ENCODE data around the gene HMCN2. TPM values are rescaled to one million over a fixed set of nuclear protein-coding genes. Genes with fewer than 3 reads are reported as not detected.
A peak's percentile ranks its signal among the peaks of the same experiment; 100 is the strongest.

HMCN2 gene
- total RNA-seq, 1 donor from 2014 or later = not detected

GRCh38 chr9:130453487-130453886, 187.9 kb downstream of the HMCN2 start:
- H3K27ac Mint-ChIP-seq = no peak overlapping the region
- H3K4me1 Mint-ChIP-seq = no peaks in the 10 kb centered on the region
- no peaks in the 10 kb centered on the region for H3K9me3 Mint-ChIP-seq
- H3K27me3 Mint-ChIP-seq = no peaks in the 10 kb centered on the region
- intact Hi-C loops (cut with micrococcal nuclease) = no loop called here
- DNase-seq = no peak
- H3K4me3 Mint-ChIP-seq = no peak overlapping the region
- no peaks in the 10 kb centered on the region for H3K36me3 Mint-ChIP-seq (ENCODE audit: low read depth)

- intact Hi-C loops (cut with micrococcal nuclease) = no loop called here
- Mint-ChIP-seq H3K4me3 (no peak overlapping the region), H3K36me3 (ENCODE audit: low read depth) (no peaks in the 10 kb centered on the region), H3K9me3 (no peaks in the 10 kb centered on the region), H3K4me1 (no peaks in the 10 kb centered on the region), H3K27ac (no peak overlapping the region), H3K27me3 (no peaks in the 10 kb centered on the region)
- no peak for DNase-seq
These were observed 188.7 kb downstream of the HMCN2 start for GRCh38 chr9:130454096-130454811.

GRCh38 chr9:130454812-130455325, 189.3 kb downstream of the HMCN2 start:
- Mint-ChIP-seq H3K36me3 (ENCODE audit: low read depth) (no peaks in the 10 kb centered on the region), H3K27ac (no peak overlapping the region), H3K27me3 (no peaks in the 10 kb centered on the region), H3K4me1 (no peaks in the 10 kb centered on the region), H3K9me3 (no peaks in the 10 kb centered on the region), H3K4me3 (no peak overlapping the region)
- DNase-seq = no peak
- intact Hi-C loops (cut with micrococcal nuclease) = no loop called here

- no peak for DNase-seq
- H3K27ac Mint-ChIP-seq = no peak overlapping the region
- H3K9me3 Mint-ChIP-seq = no peaks in the 10 kb centered on the region
- intact Hi-C loops (cut with micrococcal nuclease) = no loop called here
- H3K27me3 Mint-ChIP-seq = peaks cover 6% of the 10 kb centered on the region
- H3K4me1 Mint-ChIP-seq = no peaks in the 10 kb centered on the region
- H3K36me3 Mint-ChIP-seq (ENCODE audit: low read depth) = no peaks in the 10 kb centered on the region
- no peak overlapping the region for H3K4me3 Mint-ChIP-seq
These were observed 192.7 kb downstream of the HMCN2 start for GRCh38 chr9:130458027-130458803.

GRCh38 chr9:130458804-130459067, 193.2 kb downstream of the HMCN2 start:
- no peaks in the 10 kb centered on the region for H3K4me1 Mint-ChIP-seq
- no peak overlapping the region for H3K4me3 Mint-ChIP-seq

GRCh38 chr9:130459151-130459550, 193.6 kb downstream of the HMCN2 start:
- Mint-ChIP-seq H3K4me1 (no peaks in the 10 kb centered on the region), H3K9me3 (no peaks in the 10 kb centered on the region), H3K27ac (no peak overlapping the region), H3K27me3 (peaks cover 6% of the 10 kb centered on the region), H3K4me3 (no peak overlapping the region), H3K36me3 (ENCODE audit: low read depth) (no peaks in the 10 kb centered on the region)
- intact Hi-C loops (cut with micrococcal nuclease) = no loop called here
- no peak for DNase-seq

More at GRCh38 chr9:130458804-130459067, 193.2 kb downstream of the HMCN2 start:
- DNase-seq = no peak
- Mint-ChIP-seq H3K27me3 (peaks cover 6% of the 10 kb centered on the region), H3K9me3 (no peaks in the 10 kb centered on the region), H3K36me3 (ENCODE audit: low read depth) (no peaks in the 10 kb centered on the region), H3K27ac (no peak overlapping the region)
- intact Hi-C loops (cut with micrococcal nuclease) = no loop called here

- Mint-ChIP-seq H3K4me1 (no peaks in the 10 kb centered on the region), H3K27ac (no peak overlapping the region), H3K9me3 (no peaks in the 10 kb centered on the region), H3K4me3 (no peak overlapping the region), H3K27me3 (peaks cover 6% of the 10 kb centered on the region), H3K36me3 (ENCODE audit: low read depth) (no peaks in the 10 kb centered on the region)
- no peak for DNase-seq
- intact Hi-C loops (cut with micrococcal nuclease) = no loop called here
These were observed 194.5 kb downstream of the HMCN2 start for GRCh38 chr9:130459941-130460669.

- Mint-ChIP-seq H3K27me3 (peaks cover 6% of the 10 kb centered on the region), H3K4me1 (no peaks in the 10 kb centered on the region), H3K4me3 (no peak overlapping the region), H3K36me3 (ENCODE audit: low read depth) (no peaks in the 10 kb centered on the region), H3K9me3 (no peaks in the 10 kb centered on the region), H3K27ac (no peak overlapping the region)
- DNase-seq = peak; percentile 91
- intact Hi-C loops (cut with micrococcal nuclease) = loop anchor here (1.0 kb wide), 1 partner anchor 221 kb away; no protein-coding TSS in a partner anchor
These were observed 195.7 kb downstream of the HMCN2 start for GRCh38 chr9:130461218-130461630.

GRCh38 chr9:130461731-130462130, 196.2 kb downstream of the HMCN2 start:
- Mint-ChIP-seq H3K9me3 (no peaks in the 10 kb centered on the region), H3K27ac (no peak overlapping the region), H3K27me3 (peaks cover 7% of the 10 kb centered on the region), H3K36me3 (ENCODE audit: low read depth) (no peaks in the 10 kb centered on the region), H3K4me1 (no peaks in the 10 kb centered on the region), H3K4me3 (no peak overlapping the region)
- DNase-seq = no peak
- intact Hi-C loops (cut with micrococcal nuclease) = loop anchor here (1.0 kb wide), 1 partner anchor 221 kb away; no protein-coding TSS in a partner anchor

- Mint-ChIP-seq H3K4me1 (no peaks in the 10 kb centered on the region), H3K27ac (no peak overlapping the region), H3K36me3 (ENCODE audit: low read depth) (no peaks in the 10 kb centered on the region), H3K27me3 (peaks cover 17% of the 10 kb centered on the region), H3K9me3 (no peaks in the 10 kb centered on the region), H3K4me3 (no peak overlapping the region)
- intact Hi-C loops (cut with micrococcal nuclease) = no loop called here
- DNase-seq = no peak
These were observed 197.4 kb downstream of the HMCN2 start for GRCh38 chr9:130462685-130463540.

GRCh38 chr9:130463763-130464745, 198.5 kb downstream of the HMCN2 start:
- Mint-ChIP-seq H3K9me3 (no peaks in the 10 kb centered on the region), H3K36me3 (ENCODE audit: low read depth) (no peaks in the 10 kb centered on the region), H3K4me3 (no peak overlapping the region), H3K27me3 (peaks cover 24% of the 10 kb centered on the region), H3K4me1 (no peaks in the 10 kb centered on the region), H3K27ac (no peak overlapping the region)
- no peak for DNase-seq
- intact Hi-C loops (cut with micrococcal nuclease) = no loop called here

- Mint-ChIP-seq H3K9me3 (no peaks in the 10 kb centered on the region), H3K4me1 (no peaks in the 10 kb centered on the region)
These were observed 200.0 kb downstream of the HMCN2 start for GRCh38 chr9:130465383-130466096.

More at GRCh38 chr9:130465383-130466096, 200.0 kb downstream of the HMCN2 start:
- no peaks in the 10 kb centered on the region for H3K36me3 Mint-ChIP-seq (ENCODE audit: low read depth)
- no peak overlapping the region for H3K4me3 Mint-ChIP-seq
- DNase-seq = no peak
- H3K27ac Mint-ChIP-seq = no peak overlapping the region
- intact Hi-C loops (cut with micrococcal nuclease) = no loop called here
- peaks cover 19% of the 10 kb centered on the region for H3K27me3 Mint-ChIP-seq

All from activated CD4-positive, alpha-beta T cell treated with anti-CD3 and anti-CD28 coated beads, Interleukin-2, amount 10 ng/mL, durations not matched to agents 24 days and 14 days (primary cell).